ENCODE data around the gene PDCD2.

PDCD2 gene

GRCh38 chr6:170584181-170584953 is at the start of gene PDCD2:
PDCD2 (minus strand) TSS chr6:170584637; CDS start chr6:170584581, 56 bp downstream.
- H3K9me3 ChIP-seq (ENCODE audit: control insufficient read depth, insufficient read depth, low read depth, low read length) = no peaks in the 10 kb centered on the region
- peak within 1 kb of the TSS; percentile 99 for H3K4me3 ChIP-seq (ENCODE audit: low read depth, low read length)
- POLR2A ChIA-PET = interaction anchor here (1.0 to 1.7 kb wide), 6 partner anchors 9 to 781 kb away, joined by 3 to 16 read pairs (median 6); partner anchors contain the start of genes PSMB1 and TBP
- CTCF ChIA-PET = interaction anchor here (0.7 to 1.3 kb wide), 5 partner anchors 9 to 16 kb away, joined by 3 to 7 read pairs (median 4); no protein-coding TSS in a partner anchor
- peaks cover 5 to 41% of the 10 kb centered on the region in 2 experiments; a peak in 1 of 3 replicates for H3K36me3 ChIP-seq (ENCODE audit: control insufficient read depth in 2 of 2, insufficient read depth in 1 of 2, low read length in 2 of 2)
- H3K4me1 ChIP-seq (ENCODE audit: control insufficient read depth, insufficient read depth, low read length) = no peaks in the 10 kb centered on the region
- H3K27ac ChIP-seq (ENCODE audit: extremely low read depth, low read depth, low read length) = peak within 1 kb of the TSS; percentile 74
- TF ChIP-seq ZNF600 (tag by site-specific recombination; IDR thresholded peaks at IDR 0.05) = peak; percentile 10; the same call in 1 of the 2 replicates
- TF ChIP-seq ZNF513 (tag by site-specific recombination; IDR thresholded peaks at IDR 0.05) = no peak; the same call in 1 of the 2 replicates
- peak; percentile 69 for TF ChIP-seq SP3 (tag by site-specific recombination; IDR thresholded peaks at IDR 0.05)
- TF ChIP-seq ZNF48 (tag by site-specific recombination; IDR thresholded peaks at IDR 0.05) = no peak
- peak; percentile 45 for TF ChIP-seq ZSCAN30 (tag by site-specific recombination; IDR thresholded peaks at IDR 0.05)
- peak; percentile 35; the same call in 1 of the 2 replicates for TF ChIP-seq KLF1 (tag by site-specific recombination; IDR thresholded peaks at IDR 0.05)
- peak; percentile 78 for TF ChIP-seq YY1 (tag by site-specific recombination; IDR thresholded peaks at IDR 0.05)
- TF ChIP-seq IKZF3 (tag by site-specific recombination; IDR thresholded peaks at IDR 0.05) = 0 out of 2 replicates have a peak, but pooled peaks have one; percentile 29
- peak; percentile 60 for TF ChIP-seq ZIC2 (tag by site-specific recombination; IDR thresholded peaks at IDR 0.05)
- TF ChIP-seq, protein P1, sequence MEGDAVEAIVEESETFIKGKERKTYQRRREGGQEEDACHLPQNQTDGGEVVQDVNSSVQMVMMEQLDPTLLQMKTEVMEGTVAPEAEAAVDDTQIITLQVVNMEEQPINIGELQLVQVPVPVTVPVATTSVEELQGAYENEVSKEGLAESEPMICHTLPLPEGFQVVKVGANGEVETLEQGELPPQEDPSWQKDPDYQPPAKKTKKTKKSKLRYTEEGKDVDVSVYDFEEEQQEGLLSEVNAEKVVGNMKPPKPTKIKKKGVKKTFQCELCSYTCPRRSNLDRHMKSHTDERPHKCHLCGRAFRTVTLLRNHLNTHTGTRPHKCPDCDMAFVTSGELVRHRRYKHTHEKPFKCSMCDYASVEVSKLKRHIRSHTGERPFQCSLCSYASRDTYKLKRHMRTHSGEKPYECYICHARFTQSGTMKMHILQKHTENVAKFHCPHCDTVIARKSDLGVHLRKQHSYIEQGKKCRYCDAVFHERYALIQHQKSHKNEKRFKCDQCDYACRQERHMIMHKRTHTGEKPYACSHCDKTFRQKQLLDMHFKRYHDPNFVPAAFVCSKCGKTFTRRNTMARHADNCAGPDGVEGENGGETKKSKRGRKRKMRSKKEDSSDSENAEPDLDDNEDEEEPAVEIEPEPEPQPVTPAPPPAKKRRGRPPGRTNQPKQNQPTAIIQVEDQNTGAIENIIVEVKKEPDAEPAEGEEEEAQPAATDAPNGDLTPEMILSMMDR (tag by site-specific recombination; IDR thresholded peaks at IDR 0.05) = peak; percentile 41; the same call in 1 of the 2 replicates
- no peak for TF ChIP-seq ZNF169 (tag by site-specific recombination; IDR thresholded peaks at IDR 0.05)
- TF ChIP-seq ZNF132 (tag by site-specific recombination; IDR thresholded peaks at IDR 0.05; ENCODE audit: borderline replicate concordance) = no peak
- TF ChIP-seq ZNF530 (tag by site-specific recombination; IDR thresholded peaks at IDR 0.05; ENCODE audit: low read depth) = no peak
- 0 out of 2 replicates have a peak, but pooled peaks have one; percentile 10 for TF ChIP-seq PRDM10 (tag by site-specific recombination; IDR thresholded peaks at IDR 0.05)
- TF ChIP-seq ZNF660 (tag by site-specific recombination; IDR thresholded peaks at IDR 0.05) = peak; percentile 20; the same call in 1 of the 2 replicates
- peak; percentile 98 for TF ChIP-seq ZBTB11 (tag by site-specific recombination; conservative IDR thresholded peaks at IDR 0.05; ENCODE audit: low read depth)
- TF ChIP-seq ZNF777 (tag by site-specific recombination; IDR thresholded peaks at IDR 0.05; ENCODE audit: borderline replicate concordance) = no peak
- TF ChIP-seq ZNF791 (tag by site-specific recombination; IDR thresholded peaks at IDR 0.05) = no peak
- TF ChIP-seq ZNF157 (tag by site-specific recombination; IDR thresholded peaks at IDR 0.05) = no peak
- TF ChIP-seq TRIM28 (IDR thresholded peaks at IDR 0.05; ENCODE audit: borderline replicate concordance, low read length) = peak; percentile 56; the same call in 1 of the 2 replicates
- TF ChIP-seq ZNF561 (tag by site-specific recombination; IDR thresholded peaks at IDR 0.05; ENCODE audit: borderline replicate concordance) = peak; percentile 72; the same call in 1 of the 2 replicates
- peak; percentile 29; the same call in 1 of the 2 replicates for TF ChIP-seq ZNF76 (tag by site-specific recombination; IDR thresholded peaks at IDR 0.05; ENCODE audit: borderline replicate concordance, low read depth)
- peak; percentile 70; the same call in 1 of the 2 replicates for TF ChIP-seq ZNF610 (tag by site-specific recombination; IDR thresholded peaks at IDR 0.05; ENCODE audit: borderline replicate concordance)
- no peak for TF ChIP-seq ZFP69B (tag by site-specific recombination; IDR thresholded peaks at IDR 0.05)
- TF ChIP-seq ZFP37 (tag by site-specific recombination; IDR thresholded peaks at IDR 0.05) = 0 out of 2 replicates have a peak, but pooled peaks have one; percentile 37
- peak; percentile 41; the same call in 1 of the 2 replicates for TF ChIP-seq GLIS2 (tag by site-specific recombination; IDR thresholded peaks at IDR 0.05)
- TF ChIP-seq ZNF112 (tag by site-specific recombination; IDR thresholded peaks at IDR 0.05) = no peak
